Measurements from ENCODE around the gene SSR4.

Gene SSR4

GRCh38 chrX:153769865-153770600 lies 24.4 kb upstream of the SSR4 start:
- no peak for DNase-seq

- DNase-seq = no peak
These were observed 23.7 kb upstream of the SSR4 start for GRCh38 chrX:153770601-153771414.

DNA sequence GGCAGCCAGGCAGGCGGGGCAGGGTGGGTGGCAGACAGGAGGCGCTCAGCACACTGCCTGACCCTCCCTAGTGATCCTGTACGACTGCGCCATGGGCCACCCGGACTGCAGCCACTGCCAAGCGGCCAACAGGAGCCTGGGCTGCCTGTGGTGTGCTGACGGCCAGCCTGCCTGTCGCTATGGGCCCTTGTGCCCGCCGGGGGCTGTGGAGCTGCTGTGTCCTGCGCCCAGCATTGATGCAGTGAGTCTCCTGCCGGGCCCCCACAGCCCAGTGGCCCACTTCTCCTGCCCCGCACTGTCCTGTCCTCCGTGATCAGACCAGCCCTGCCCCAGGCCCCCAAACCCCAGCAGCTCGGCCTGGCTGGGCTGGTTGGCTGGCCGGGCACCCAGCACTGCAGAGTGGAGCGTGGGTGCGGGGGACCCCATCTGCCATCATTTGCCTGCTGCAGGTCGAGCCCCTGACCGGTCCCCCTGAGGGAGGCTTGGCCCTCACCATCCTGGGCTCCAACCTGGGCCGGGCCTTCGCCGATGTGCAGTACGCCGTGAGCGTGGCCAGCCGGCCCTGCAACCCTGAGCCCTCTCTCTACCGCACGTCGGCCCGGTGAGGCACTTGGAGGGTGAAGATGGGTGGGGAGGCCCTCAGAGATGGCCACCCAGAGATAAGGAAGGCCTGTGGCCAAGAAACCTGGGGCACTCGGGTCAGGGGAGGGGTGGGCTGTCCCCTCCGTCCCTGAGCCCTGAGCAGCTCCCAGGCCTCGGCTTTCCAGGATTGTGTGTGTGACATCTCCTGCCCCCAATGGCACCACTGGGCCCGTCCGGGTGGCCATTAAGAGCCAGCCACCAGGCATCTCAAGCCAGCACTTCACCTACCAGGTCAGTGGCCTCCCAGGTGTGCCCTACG lies 22.8 kb upstream of the SSR4 start:
- no peak for DNase-seq

DNA sequence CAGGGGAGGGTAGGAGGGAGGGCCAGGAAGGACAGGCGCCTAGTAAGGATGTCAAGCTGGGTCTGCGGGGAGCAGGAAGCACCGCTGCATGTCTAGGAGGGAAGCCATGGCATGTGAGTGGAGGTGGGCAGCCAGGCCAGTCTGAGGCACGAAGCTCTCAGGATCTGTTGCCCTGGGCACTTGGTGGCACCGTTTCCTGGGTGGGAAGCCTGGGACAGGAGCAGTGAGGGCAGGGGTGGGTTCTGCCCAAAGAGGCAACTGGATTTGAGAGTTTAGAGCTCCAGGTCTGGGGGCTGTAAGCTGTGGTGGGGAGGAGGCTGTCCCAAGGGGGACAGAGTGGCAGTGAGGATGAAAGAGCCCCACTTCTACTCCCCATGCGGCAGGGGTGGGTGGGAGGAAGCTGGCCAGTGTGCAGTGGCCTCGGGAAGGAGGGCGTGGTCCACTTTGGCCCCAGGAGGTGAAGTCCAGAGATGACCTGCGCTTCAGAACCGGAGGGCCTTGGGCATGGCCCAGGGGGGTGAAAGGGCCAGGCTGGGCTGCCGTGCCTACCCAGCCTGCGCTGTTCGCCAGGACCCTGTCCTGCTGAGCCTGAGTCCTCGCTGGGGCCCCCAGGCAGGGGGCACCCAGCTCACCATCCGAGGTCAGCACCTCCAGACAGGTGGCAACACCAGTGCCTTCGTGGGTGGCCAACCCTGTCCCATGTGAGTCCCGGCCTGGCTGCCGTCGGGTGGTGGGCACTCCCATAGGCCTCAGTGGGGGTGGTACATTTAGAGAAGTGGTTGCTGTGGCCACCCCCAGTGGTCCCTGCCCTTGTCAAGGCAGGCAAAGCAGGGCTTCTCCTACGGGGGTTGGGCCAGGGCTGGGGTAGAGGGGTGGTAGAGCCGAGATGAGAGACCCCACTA lies 21.9 kb upstream of the SSR4 start:
- DNase-seq = no peak

- no peak for DNase-seq
These were observed 21.3 kb upstream of the SSR4 start for GRCh38 chrX:153773218-153773611.

DNA sequence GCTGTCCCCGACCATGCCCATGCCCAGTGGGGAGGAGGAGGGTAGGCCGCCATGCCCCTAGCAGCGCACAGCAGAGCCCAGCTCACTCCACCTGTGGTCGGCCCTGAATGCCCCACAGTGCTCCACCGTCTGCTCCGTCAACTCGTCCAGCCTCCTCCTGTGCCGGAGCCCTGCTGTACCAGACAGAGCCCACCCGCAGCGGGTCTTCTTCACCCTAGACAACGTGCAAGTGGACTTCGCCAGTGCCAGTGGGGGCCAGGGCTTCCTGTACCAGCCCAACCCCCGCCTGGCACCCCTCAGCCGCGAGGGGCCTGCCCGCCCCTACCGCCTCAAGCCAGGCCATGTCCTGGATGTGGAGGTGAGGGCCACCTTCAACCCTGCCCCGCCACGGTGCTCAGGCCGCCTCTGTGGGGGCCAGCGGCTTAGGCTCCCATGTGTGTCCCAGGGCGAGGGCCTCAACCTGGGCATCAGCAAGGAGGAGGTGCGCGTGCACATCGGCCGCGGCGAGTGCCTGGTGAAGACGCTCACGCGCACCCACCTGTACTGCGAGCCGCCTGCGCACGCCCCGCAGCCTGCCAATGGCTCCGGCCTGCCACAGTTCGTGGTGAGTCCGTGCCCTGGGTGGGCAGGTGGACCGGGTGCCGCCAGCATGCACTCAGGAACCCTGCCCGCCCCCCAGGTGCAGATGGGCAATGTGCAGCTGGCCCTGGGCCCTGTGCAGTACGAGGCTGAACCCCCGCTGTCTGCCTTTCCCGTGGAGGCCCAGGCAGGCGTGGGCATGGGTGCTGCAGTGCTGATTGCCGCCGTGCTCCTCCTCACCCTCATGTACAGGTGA lies 20.5 kb upstream of the SSR4 start:
- DNase-seq = no peak

GRCh38 chrX:153774576-153775292 lies 19.7 kb upstream of the SSR4 start:
- no peak for DNase-seq

DNA sequence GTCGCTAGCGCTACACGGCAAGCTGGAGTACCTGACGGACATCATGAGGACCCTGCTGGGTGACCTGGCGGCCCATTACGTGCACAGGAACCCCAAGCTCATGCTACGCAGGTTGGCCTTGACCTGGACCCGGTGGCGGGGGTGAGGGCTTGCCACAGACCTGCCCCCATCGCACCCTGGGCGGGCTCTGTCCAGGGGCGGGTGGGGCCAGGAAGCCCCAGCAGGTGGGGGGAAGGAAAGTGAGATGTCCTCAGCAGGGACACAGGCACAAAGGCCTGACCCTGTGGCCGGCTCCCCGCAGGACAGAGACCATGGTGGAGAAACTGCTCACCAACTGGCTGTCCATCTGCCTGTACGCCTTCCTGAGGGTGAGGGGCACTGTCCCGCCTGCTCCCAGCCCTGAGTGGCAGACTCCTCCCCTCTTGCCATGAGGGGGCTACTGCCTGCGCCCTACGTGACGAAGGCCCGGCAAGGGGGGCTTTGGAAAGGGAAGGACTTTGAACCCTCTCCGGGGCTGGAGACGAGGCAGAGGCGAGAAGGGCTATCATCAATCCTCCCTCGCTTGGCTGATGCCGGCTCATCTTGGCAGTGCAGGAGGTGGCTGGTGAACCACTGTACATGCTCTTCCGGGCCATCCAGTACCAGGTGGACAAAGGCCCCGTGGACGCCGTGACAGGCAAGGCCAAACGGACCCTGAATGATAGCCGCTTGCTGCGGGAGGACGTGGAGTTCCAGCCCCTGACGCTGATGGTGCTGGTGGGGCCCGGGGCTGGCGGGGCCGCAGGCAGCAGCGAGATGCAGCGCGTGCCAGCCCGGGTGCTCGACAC lies 19.0 kb upstream of the SSR4 start:
- DNase-seq = no peak

- no peak for DNase-seq
These were observed 18.3 kb upstream of the SSR4 start for GRCh38 chrX:153776120-153776599.

DNA sequence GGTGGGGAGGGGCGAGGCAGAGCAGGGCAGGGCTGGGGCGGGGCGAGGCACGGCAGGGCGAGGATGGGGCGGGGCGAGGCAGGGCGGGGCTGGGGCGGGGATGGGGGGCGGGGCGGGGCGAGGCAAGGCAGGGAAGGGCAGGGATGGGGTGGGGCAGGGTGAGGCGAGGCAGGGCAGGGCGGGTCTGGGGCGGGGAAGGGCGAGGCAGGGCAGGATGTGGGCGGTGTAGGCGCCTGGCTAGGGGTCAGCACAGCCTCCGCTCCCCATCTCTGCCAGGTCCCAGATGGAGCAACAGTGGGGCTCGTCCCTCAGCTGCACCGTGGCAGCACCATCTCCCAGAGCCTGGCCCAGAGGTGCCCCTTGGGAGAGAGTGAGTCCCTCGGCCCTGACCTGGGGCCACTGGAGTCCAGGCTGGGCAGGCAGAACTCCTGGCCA lies 17.8 kb upstream of the SSR4 start:
- no peak for DNase-seq

- DNase-seq = no peak
These were observed 17.0 kb upstream of the SSR4 start for GRCh38 chrX:153777261-153778090.

GRCh38 chrX:153778181-153778580 lies 16.3 kb upstream of the SSR4 start:
- DNase-seq = no peak

- DNase-seq = no peak
These were observed 15.8 kb upstream of the SSR4 start for GRCh38 chrX:153778684-153779101.

GRCh38 chrX:153779891-153780677 lies 14.4 kb upstream of the SSR4 start:
- DNase-seq = no peak

DNA sequence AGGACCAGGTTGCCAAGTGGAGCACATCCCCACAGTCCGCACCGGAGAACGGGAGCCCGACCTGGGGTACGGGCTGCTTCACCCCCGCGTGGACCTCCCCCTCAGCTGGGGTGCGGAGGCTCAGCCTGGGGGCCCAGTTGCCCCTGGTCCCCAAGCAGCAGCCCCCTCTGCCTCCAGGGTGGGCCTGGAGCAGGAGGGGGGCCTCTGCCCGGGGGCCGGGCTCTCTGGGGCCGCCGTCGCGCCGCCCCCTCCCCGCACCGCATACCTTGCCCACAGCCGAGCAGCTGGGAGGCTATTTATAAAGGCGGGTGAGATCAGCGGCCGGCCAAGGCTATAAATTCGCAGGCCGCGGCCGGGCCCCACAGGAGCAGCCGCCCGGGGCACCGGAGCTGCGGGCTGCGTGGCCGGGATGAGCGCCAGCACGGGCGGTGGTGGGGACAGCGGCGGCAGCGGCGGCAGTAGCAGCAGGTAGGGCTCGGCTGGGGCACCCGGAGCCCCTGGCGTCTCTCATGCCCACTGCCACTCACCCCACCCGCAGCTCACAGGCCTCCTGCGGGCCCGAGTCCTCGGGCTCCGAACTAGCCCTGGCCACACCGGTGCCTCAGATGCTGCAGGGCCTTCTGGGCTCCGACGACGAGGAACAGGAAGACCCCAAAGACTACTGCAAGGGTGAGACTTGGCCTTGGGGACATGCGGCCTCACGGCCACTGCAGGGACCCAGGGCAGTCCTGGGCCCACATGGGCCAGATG lies 13.6 kb upstream of the SSR4 start, which contains the start of gene SRPK3:
SRPK3 (plus strand) TSS at position 364 of the 750 bp plus-strand sequence; CDS start at position 410, 46 bp downstream.
- DNase-seq = no peak

DNA sequence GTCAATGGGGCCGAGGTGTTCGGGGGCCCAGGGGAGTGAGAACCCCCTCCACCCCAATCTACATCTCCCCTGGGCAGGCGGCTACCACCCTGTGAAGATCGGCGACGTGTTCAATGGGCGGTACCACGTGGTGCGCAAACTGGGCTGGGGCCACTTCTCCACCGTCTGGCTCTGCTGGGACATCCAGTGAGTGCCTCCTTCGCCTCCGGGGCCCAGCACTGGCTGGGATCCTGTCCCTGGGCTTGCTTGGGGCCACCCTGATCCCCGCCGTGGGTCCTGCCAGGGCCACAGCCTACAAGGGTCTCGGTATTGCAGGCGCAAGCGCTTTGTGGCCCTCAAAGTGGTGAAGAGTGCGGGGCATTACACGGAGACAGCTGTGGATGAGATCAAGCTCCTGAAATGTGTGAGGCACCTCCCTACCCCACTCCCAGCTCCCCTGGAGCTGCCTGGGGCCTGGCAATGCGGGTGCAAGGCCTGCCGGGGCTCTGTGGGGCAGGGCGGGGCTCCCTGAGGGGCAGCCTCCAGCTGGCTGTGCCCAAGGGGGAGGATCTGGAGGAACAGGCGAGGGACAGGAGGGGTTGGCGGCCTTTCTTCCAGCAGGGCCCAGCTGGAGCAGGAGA lies 12.9 kb upstream of the SSR4 start:
- no peak for DNase-seq
